ENCODE data around the gene DDX1.

GRCh38 chr2:15665943-15666460 lies 74.3 kb downstream of the DDX1 start:
- TF ChIP-seq, protein P1, sequence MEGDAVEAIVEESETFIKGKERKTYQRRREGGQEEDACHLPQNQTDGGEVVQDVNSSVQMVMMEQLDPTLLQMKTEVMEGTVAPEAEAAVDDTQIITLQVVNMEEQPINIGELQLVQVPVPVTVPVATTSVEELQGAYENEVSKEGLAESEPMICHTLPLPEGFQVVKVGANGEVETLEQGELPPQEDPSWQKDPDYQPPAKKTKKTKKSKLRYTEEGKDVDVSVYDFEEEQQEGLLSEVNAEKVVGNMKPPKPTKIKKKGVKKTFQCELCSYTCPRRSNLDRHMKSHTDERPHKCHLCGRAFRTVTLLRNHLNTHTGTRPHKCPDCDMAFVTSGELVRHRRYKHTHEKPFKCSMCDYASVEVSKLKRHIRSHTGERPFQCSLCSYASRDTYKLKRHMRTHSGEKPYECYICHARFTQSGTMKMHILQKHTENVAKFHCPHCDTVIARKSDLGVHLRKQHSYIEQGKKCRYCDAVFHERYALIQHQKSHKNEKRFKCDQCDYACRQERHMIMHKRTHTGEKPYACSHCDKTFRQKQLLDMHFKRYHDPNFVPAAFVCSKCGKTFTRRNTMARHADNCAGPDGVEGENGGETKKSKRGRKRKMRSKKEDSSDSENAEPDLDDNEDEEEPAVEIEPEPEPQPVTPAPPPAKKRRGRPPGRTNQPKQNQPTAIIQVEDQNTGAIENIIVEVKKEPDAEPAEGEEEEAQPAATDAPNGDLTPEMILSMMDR (conservative IDR thresholded peaks at IDR 0.05; ENCODE audit: low read depth, low read length), result no peak
- TF ChIP-seq EZH2phosphoT487 (IDR thresholded peaks at IDR 0.05; ENCODE audit: borderline replicate concordance, low read length), result no peak
